GM19351 (cell line): ENCODE measurements around the gene NXPH3.

Experiments used
- ATAC-seq: cut with Tn5 transposase; IDR thresholded peaks from one replicate; pipeline ENCODE4 v1.9.1; 2021; ENCODE audit warnings: mild to moderate bottlenecking, moderate library complexity; ENCODE audit not compliant: unreplicated experiment

NXPH3 gene

GRCh38 chr17:49618028-49618611 is 42.4 kb downstream of the NXPH3 start:
- ATAC-seq, result no peak

GRCh38 chr17:49621420-49621819 is 45.7 kb downstream of the NXPH3 start:
- ATAC-seq, result no peak

GRCh38 chr17:49621946-49622529 is 46.4 kb downstream of the NXPH3 start:
- ATAC-seq, result no peak

- no peak for ATAC-seq
These were observed 49.2 kb downstream of the NXPH3 start for GRCh38 chr17:49624896-49625295.

- ATAC-seq, result no peak
These were observed 53.8 kb downstream of the NXPH3 start for GRCh38 chr17:49629447-49629846.

GRCh38 chr17:49630113-49630900 is 54.6 kb downstream of the NXPH3 start:
- ATAC-seq, result no peak

GRCh38 chr17:49631496-49631895 is 55.8 kb downstream of the NXPH3 start:
- no peak for ATAC-seq
